Neural cell (in vitro differentiated cells): ENCODE data around the gene CTXN1. TPM values are rescaled to one million over a fixed set of nuclear protein-coding genes. Genes with fewer than 3 reads are reported as not detected.
A peak's percentile ranks its signal among the peaks of the same experiment; 100 is the strongest.

ENCODE experiments used
- H2AFZ ChIP-seq: fragments of 200-600, 300-800 bp; sonication (generic), shearing (Covaris generic); 2 replicates; pipeline ENCODE4 v1.6.0; 2014; ENCODE audit warnings: low read depth, mild to moderate bottlenecking, antibody characterized with exemption, low read length, moderate library complexity
- H3F3A ChIP-seq: fragments of 200-600 bp; shearing (Covaris generic); 2 replicates; pipeline ENCODE4 v1.6.1; 2016; ENCODE audit warnings: mild to moderate bottlenecking, moderate library complexity, mixed read lengths, antibody characterized with exemption, low read length; ENCODE audit not compliant: insufficient read depth, poor library complexity, severe bottlenecking
- H3K27ac ChIP-seq: fragments of 200-600, 300-800 bp; sonication (generic), shearing (Covaris generic); 2 replicates; pipeline ENCODE4 v1.5.1; 2014; ENCODE audit warnings: mild to moderate bottlenecking, low read length, moderate library complexity
- H3K27me3 ChIP-seq: fragments of 300-800, 200-600 bp; sonication (generic), shearing (Covaris generic); 2 replicates; pipeline ENCODE4 v1.6.0; 2014; ENCODE audit warnings: mild to moderate bottlenecking, low read depth, low read length, moderate library complexity; ENCODE audit not compliant: insufficient read depth
- H3K36me3 ChIP-seq: fragments of 300-800, 200-600 bp; sonication (generic), shearing (Covaris generic); 2 replicates; pipeline ENCODE4 v1.5.1; 2014; ENCODE audit warnings: mild to moderate bottlenecking, antibody characterized with exemption, low read length, moderate library complexity; ENCODE audit not compliant: insufficient read depth
- H3K4me2 ChIP-seq: fragments of 300-800, 200-600 bp; sonication (generic), shearing (Covaris generic); 2 replicates; pipeline ENCODE4 v1.6.0; 2014; ENCODE audit warnings: mild to moderate bottlenecking, low read length
- H3K4me3 ChIP-seq: fragments of 300-800, 200-600 bp; sonication (generic), shearing (Covaris generic); 2 replicates; pipeline ENCODE4 v1.5.1; 2014; ENCODE audit warnings: mild to moderate bottlenecking, low read length, moderate library complexity
- H3K79me2 ChIP-seq: fragments of 200-600 bp; shearing (Covaris generic); replicated peaks from 2 replicates; pipeline ENCODE4 v1.6.0; 2014; ENCODE audit warnings: mild to moderate bottlenecking, low read length, moderate library complexity; ENCODE audit not compliant: insufficient read depth
- H3K9ac ChIP-seq: fragments of 300-800, 200-600 bp; sonication (generic), shearing (Covaris generic); 2 replicates; pipeline ENCODE4 v1.6.1; 2016; ENCODE audit warnings: mild to moderate bottlenecking, low read length, mixed read lengths
- H3K9me2 ChIP-seq: fragments of 200-600 bp; shearing (Covaris generic); 2 replicates; pipeline ENCODE4 v1.6.1; 2016; ENCODE audit warnings: mild to moderate bottlenecking, low read length, mixed read lengths; ENCODE audit not compliant: insufficient read depth
- H3K9me3 ChIP-seq: fragments of 200-600, 300-800 bp; sonication (generic), shearing (Covaris generic); 2 replicates; pipeline ENCODE4 v1.6.1; 2016; ENCODE audit warnings: mild to moderate bottlenecking, mixed run types, low read length, moderate library complexity, mixed read lengths
- H4K20me1 ChIP-seq: fragments of 200-600 bp; shearing (Covaris generic); 2 replicates; pipeline ENCODE4 v1.6.1; 2016; ENCODE audit warnings: mild to moderate bottlenecking, mixed run types; ENCODE audit not compliant: insufficient read depth
- EP300 ChIP-seq: fragments of 450-650 bp; conservative IDR thresholded peaks from 2 replicates; pipeline ENCODE4 v1.6.1; 2014; ENCODE audit warnings: antibody characterized with exemption, mild to moderate bottlenecking, moderate library complexity; ENCODE audit not compliant: poor library complexity, severe bottlenecking
- EZH2 ChIP-seq: fragments of 200-600, 300-800 bp; shearing (Covaris generic), sonication (generic); IDR thresholded peaks from 2 replicates; pipeline ENCODE4 v1.6.1; 2014; ENCODE audit warnings: antibody characterized with exemption, low read length, borderline replicate concordance, mild to moderate bottlenecking; ENCODE audit not compliant: insufficient read depth, poor library complexity, severe bottlenecking
- MXI1 ChIP-seq: fragments of 450-650 bp; conservative IDR thresholded peaks from 2 replicates; pipeline ENCODE4 v1.6.1; 2014; ENCODE audit warnings: antibody characterized with exemption, mild to moderate bottlenecking; ENCODE audit not compliant: poor library complexity, severe bottlenecking
- POLR2AphosphoS5 ChIP-seq: IDR thresholded peaks from 2 replicates; pipeline ENCODE4 v1.6.1; 2012
- RAD21 ChIP-seq: fragments of 450-650 bp; conservative IDR thresholded peaks from 2 replicates; pipeline ENCODE4 v1.6.1; 2014; ENCODE audit warnings: antibody characterized with exemption, mild to moderate bottlenecking, moderate library complexity
- SMC3 ChIP-seq: fragments of 450-650 bp; conservative IDR thresholded peaks from 2 replicates; pipeline ENCODE4 v1.6.1; 2014; ENCODE audit warnings: antibody characterized with exemption, mild to moderate bottlenecking, moderate library complexity; ENCODE audit not compliant: poor library complexity
- TAF1 ChIP-seq: IDR thresholded peaks from 2 replicates; pipeline ENCODE4 v1.6.1; 2012; ENCODE audit warnings: low read depth
- polyA plus RNA-seq: library from polyadenylated mRNA; depleted of rRNA; stranded (reverse); fragments of >200 nt; gene quantifications from 2 replicates; pipeline ENCODE4 v1.2.3, GENCODE V29; 2014
- TF ChIP-seq, protein P1 (sequence below): fragments of 450-650 bp; IDR thresholded peaks from 2 replicates; pipeline ENCODE4 v1.5.1; 2014; ENCODE audit warnings: antibody characterized with exemption, mild to moderate bottlenecking, moderate library complexity; ENCODE audit not compliant: poor library complexity, severe bottlenecking
- TF ChIP-seq, protein P2 (sequence below): IDR thresholded peaks from 2 replicates; pipeline ENCODE4 v1.6.1; 2012; ENCODE audit warnings: borderline replicate concordance

The CTXN1 gene
- polyA plus RNA-seq, 1 donor from 2014 or later = 24.7 TPM

DNA sequence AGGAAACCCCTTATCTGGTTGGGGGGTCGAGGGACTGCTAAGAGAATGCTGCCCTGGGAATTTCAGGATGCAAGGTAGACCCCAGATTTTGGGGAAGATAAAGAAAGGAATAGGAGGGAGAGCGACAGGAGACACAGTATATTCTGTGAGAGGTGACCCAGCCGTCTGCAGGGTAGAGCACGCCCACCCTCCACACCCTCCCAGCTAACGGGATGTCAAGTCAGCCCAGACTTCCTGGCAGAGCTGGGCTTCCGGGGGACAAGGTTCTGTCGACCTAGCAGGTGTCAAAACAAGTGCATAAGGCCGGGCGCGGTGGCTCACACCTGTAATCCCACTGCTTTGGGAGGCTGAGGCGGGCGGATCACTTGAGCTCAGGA, 51.0 kb downstream of the CTXN1 start:
- TF ChIP-seq RAD21 (no peak), SMC3 (no peak), TAF1 (no peak), MXI1 (no peak), POLR2AphosphoS5 (no peak), EP300 (no peak), EZH2 (no peak)
- TF ChIP-seq, protein P1, sequence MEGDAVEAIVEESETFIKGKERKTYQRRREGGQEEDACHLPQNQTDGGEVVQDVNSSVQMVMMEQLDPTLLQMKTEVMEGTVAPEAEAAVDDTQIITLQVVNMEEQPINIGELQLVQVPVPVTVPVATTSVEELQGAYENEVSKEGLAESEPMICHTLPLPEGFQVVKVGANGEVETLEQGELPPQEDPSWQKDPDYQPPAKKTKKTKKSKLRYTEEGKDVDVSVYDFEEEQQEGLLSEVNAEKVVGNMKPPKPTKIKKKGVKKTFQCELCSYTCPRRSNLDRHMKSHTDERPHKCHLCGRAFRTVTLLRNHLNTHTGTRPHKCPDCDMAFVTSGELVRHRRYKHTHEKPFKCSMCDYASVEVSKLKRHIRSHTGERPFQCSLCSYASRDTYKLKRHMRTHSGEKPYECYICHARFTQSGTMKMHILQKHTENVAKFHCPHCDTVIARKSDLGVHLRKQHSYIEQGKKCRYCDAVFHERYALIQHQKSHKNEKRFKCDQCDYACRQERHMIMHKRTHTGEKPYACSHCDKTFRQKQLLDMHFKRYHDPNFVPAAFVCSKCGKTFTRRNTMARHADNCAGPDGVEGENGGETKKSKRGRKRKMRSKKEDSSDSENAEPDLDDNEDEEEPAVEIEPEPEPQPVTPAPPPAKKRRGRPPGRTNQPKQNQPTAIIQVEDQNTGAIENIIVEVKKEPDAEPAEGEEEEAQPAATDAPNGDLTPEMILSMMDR = no peak
- TF ChIP-seq, protein P2, sequence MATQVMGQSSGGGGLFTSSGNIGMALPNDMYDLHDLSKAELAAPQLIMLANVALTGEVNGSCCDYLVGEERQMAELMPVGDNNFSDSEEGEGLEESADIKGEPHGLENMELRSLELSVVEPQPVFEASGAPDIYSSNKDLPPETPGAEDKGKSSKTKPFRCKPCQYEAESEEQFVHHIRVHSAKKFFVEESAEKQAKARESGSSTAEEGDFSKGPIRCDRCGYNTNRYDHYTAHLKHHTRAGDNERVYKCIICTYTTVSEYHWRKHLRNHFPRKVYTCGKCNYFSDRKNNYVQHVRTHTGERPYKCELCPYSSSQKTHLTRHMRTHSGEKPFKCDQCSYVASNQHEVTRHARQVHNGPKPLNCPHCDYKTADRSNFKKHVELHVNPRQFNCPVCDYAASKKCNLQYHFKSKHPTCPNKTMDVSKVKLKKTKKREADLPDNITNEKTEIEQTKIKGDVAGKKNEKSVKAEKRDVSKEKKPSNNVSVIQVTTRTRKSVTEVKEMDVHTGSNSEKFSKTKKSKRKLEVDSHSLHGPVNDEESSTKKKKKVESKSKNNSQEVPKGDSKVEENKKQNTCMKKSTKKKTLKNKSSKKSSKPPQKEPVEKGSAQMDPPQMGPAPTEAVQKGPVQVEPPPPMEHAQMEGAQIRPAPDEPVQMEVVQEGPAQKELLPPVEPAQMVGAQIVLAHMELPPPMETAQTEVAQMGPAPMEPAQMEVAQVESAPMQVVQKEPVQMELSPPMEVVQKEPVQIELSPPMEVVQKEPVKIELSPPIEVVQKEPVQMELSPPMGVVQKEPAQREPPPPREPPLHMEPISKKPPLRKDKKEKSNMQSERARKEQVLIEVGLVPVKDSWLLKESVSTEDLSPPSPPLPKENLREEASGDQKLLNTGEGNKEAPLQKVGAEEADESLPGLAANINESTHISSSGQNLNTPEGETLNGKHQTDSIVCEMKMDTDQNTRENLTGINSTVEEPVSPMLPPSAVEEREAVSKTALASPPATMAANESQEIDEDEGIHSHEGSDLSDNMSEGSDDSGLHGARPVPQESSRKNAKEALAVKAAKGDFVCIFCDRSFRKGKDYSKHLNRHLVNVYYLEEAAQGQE = no peak
- peak overlapping the region; percentile 76 for H3K4me2 ChIP-seq

More for the DNA sequence above, 51.0 kb downstream of the CTXN1 start:
- Histone ChIP-seq H4K20me1 (no peaks in the 10 kb centered on the region), H3F3A (peaks cover 6% of the 10 kb centered on the region), H3K4me3 (peak overlapping the region; percentile 92), H3K9me2 (no peaks in the 10 kb centered on the region), H2AFZ (peak overlapping the region; percentile 75), H3K9me3 (no peaks in the 10 kb centered on the region), H3K9ac (peak overlapping the region; percentile 98), H3K79me2 (peaks cover 13% of the 10 kb centered on the region), H3K27me3 (no peaks in the 10 kb centered on the region), H3K36me3 (no peaks in the 10 kb centered on the region), H3K27ac (peak overlapping the region; percentile 86)

Other genes with a start within 250 kb of the CTXN1 start
- gene MCEMP1, start 249.0 kb downstream of the CTXN1 start, polyA plus RNA-seq = 0.22 TPM in 1 of 2 replicates, not detected in the other
- gene TRAPPC5, start 245.3 kb downstream of the CTXN1 start, polyA plus RNA-seq = 88.5 and 113 TPM in 2 replicates
- not detected in 2 replicates for gene FCER2, start 224.0 kb downstream of the CTXN1 start, polyA plus RNA-seq
- gene CLEC4G, start 194.0 kb downstream of the CTXN1 start, polyA plus RNA-seq = not detected in 2 replicates
- not detected in 2 replicates for gene CD209, start 178.6 kb downstream of the CTXN1 start, polyA plus RNA-seq
- not detected in 2 replicates for gene CLEC4M, start 162.9 kb downstream of the CTXN1 start, polyA plus RNA-seq
- 50.6 and 65.1 TPM in 2 replicates for gene EVI5L, start 95.9 kb downstream of the CTXN1 start, polyA plus RNA-seq
- gene PRR36, start 51.7 kb downstream of the CTXN1 start, polyA plus RNA-seq = 2.5 and 2.7 TPM in 2 replicates
- gene LRRC8E, start 37.6 kb downstream of the CTXN1 start, polyA plus RNA-seq = not detected in 2 replicates
- gene MAP2K7, start 22.3 kb downstream of the CTXN1 start, polyA plus RNA-seq = 9.2 and 13.4 TPM in 2 replicates
- not detected in 2 replicates for gene TGFBR3L, start 11.3 kb downstream of the CTXN1 start, polyA plus RNA-seq
- gene SNAPC2, start 5.8 kb downstream of the CTXN1 start, polyA plus RNA-seq = 12.8 and 13.2 TPM in 2 replicates
- gene TIMM44, start 17.5 kb upstream of the CTXN1 start, polyA plus RNA-seq = 48.3 and 56.7 TPM in 2 replicates
- gene ELAVL1, start 79.5 kb upstream of the CTXN1 start, polyA plus RNA-seq = 18.4 and 19.1 TPM in 2 replicates
- gene CCL25, start 126.6 kb upstream of the CTXN1 start, polyA plus RNA-seq = 1.9 and 2.4 TPM in 2 replicates
- gene FBN3, start 223.5 kb upstream of the CTXN1 start, polyA plus RNA-seq = 32.7 and 52.7 TPM in 2 replicates